Measurements from ENCODE around the gene GPD1L.
A peak's percentile ranks its signal among the peaks of the same experiment; 100 is the strongest.

GPD1L gene

GRCh38 chr3:32148351-32148750 is 41.9 kb downstream of the GPD1L start:
- Histone ChIP-seq H3K79me2 (ENCODE audit: low read length) (no peaks in the 10 kb centered on the region), H4K20me1 (ENCODE audit: insufficient read depth, low read length) (no peaks in the 10 kb centered on the region), H3K36me3 (replicated peaks; ENCODE audit: low read depth, low read length) (no peaks in the 10 kb centered on the region), H3K27me3 (ENCODE audit: low read depth, low read length) (no peaks in the 10 kb centered on the region), H3K4me3 (ENCODE audit: low read length) (no peak overlapping the region), H3K4me2 (ENCODE audit: low read length) (no peak overlapping the region), H2AFZ (ENCODE audit: low read depth, low read length) (no peak overlapping the region), H3K4me1 (ENCODE audit: low read length) (peaks cover 18% of the 10 kb centered on the region), H3K9me3 (ENCODE audit: insufficient read depth, low read length) (no peaks in the 10 kb centered on the region), H3K9ac (ENCODE audit: low read length) (no peak overlapping the region), H3K27ac (ENCODE audit: low read length) (no peak overlapping the region)
- TF ChIP-seq, protein P1, sequence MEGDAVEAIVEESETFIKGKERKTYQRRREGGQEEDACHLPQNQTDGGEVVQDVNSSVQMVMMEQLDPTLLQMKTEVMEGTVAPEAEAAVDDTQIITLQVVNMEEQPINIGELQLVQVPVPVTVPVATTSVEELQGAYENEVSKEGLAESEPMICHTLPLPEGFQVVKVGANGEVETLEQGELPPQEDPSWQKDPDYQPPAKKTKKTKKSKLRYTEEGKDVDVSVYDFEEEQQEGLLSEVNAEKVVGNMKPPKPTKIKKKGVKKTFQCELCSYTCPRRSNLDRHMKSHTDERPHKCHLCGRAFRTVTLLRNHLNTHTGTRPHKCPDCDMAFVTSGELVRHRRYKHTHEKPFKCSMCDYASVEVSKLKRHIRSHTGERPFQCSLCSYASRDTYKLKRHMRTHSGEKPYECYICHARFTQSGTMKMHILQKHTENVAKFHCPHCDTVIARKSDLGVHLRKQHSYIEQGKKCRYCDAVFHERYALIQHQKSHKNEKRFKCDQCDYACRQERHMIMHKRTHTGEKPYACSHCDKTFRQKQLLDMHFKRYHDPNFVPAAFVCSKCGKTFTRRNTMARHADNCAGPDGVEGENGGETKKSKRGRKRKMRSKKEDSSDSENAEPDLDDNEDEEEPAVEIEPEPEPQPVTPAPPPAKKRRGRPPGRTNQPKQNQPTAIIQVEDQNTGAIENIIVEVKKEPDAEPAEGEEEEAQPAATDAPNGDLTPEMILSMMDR (IDR thresholded peaks at IDR 0.05; ENCODE audit: low read depth, low read length): no peak
- TF ChIP-seq EZH2phosphoT487 (IDR thresholded peaks at IDR 0.05; ENCODE audit: low read depth): no peak

DNA sequence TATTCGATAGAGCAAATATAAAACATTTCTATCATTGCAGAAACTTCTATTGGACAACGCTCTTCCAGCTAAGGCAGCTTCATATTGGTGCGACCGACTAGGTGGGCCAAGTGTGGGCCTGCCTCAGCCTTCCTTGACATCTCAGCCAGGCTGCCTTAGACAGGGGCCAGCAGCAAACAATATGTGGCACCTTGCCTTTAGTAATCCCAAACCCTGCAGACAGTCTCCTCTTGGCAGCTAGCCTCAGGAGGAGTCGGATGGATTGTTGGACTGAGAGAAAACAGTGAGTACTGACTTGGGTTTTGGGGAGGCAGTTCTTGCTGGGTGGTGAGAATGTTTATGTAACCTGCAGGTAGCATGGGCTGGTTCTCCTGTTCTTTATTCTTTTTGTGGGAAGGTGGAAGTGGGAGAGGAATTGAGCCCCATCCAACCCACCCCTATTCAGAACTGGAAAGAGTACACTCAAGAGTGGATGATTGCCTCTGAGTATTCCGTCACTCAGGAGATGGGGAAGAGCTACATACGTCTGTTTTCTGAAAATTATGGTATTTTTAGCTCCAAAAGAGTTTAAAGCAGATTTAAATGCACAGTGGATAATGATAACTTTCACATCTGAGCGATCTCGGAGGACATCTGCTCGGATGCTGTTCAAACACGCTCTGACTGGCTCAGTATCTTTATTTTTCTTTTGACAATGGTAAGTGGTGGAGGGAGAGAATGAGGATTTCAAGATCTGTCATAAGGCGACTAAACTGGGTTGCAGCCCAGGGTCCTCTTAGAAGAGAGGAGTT is 47.2 kb downstream of the GPD1L start:
- Histone ChIP-seq H3K4me2 (ENCODE audit: low read length) (no peak overlapping the region), H3K79me2 (ENCODE audit: low read length) (no peaks in the 10 kb centered on the region), H3K9me3 (ENCODE audit: insufficient read depth, low read length) (no peaks in the 10 kb centered on the region), H3K4me3 (ENCODE audit: low read length) (no peak overlapping the region), H2AFZ (ENCODE audit: low read depth, low read length) (no peak overlapping the region), H3K4me1 (ENCODE audit: low read length) (peaks cover 2% of the 10 kb centered on the region; the same call in 1 of the 2 replicates), H3K27me3 (ENCODE audit: low read depth, low read length) (no peaks in the 10 kb centered on the region), H3K27ac (ENCODE audit: low read length) (no peak overlapping the region), H3K9ac (ENCODE audit: low read length) (no peak overlapping the region), H3K36me3 (replicated peaks; ENCODE audit: low read depth, low read length) (no peaks in the 10 kb centered on the region), H4K20me1 (ENCODE audit: insufficient read depth, low read length) (no peaks in the 10 kb centered on the region)
- TF ChIP-seq EZH2phosphoT487 (IDR thresholded peaks at IDR 0.05; ENCODE audit: low read depth): no peak
- TF ChIP-seq, protein P1 (IDR thresholded peaks at IDR 0.05; ENCODE audit: low read depth, low read length): no peak

DNA sequence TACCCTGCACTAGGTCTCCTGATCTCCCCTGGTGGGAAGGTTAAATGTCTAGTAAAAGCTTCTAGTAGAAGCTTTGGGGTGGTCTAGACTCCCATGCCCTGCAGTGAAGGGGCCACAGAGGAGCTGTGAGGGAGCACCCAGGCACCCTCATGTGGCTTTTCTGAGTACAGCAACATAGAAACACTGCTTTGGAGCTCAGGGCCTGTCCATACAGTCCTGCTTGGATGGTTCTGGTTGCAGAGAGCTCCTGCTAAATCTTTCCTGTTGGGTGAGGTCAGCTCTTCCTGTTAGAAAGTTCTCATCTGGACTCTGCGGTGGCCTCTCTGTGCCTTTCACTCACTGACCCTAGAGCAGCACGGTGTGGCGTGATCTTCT is 47.8 kb downstream of the GPD1L start:
- no peak overlapping the region for H3K4me3 ChIP-seq (ENCODE audit: low read length)
- H4K20me1 ChIP-seq (ENCODE audit: insufficient read depth, low read length): no peaks in the 10 kb centered on the region
- no peaks in the 10 kb centered on the region for H3K79me2 ChIP-seq (ENCODE audit: low read length)
- no peak overlapping the region for H3K9ac ChIP-seq (ENCODE audit: low read length)
- H3K27me3 ChIP-seq (ENCODE audit: low read depth, low read length): no peaks in the 10 kb centered on the region
- H3K27ac ChIP-seq (ENCODE audit: low read length): no peak overlapping the region
- H2AFZ ChIP-seq (ENCODE audit: low read depth, low read length): no peak overlapping the region
- no peaks in the 10 kb centered on the region for H3K9me3 ChIP-seq (ENCODE audit: insufficient read depth, low read length)
- TF ChIP-seq EZH2phosphoT487 (IDR thresholded peaks at IDR 0.05; ENCODE audit: low read depth): no peak
- TF ChIP-seq, protein P1 (IDR thresholded peaks at IDR 0.05; ENCODE audit: low read depth, low read length): peak; percentile 42
- H3K4me1 ChIP-seq (ENCODE audit: low read length): no peaks in the 10 kb centered on the region
- H3K4me2 ChIP-seq (ENCODE audit: low read length): no peak overlapping the region
- H3K36me3 ChIP-seq (replicated peaks; ENCODE audit: low read depth, low read length): no peaks in the 10 kb centered on the region

GRCh38 chr3:32155117-32155516 is 48.7 kb downstream of the GPD1L start:
- H3K36me3 ChIP-seq (replicated peaks; ENCODE audit: low read depth, low read length): no peaks in the 10 kb centered on the region

More at GRCh38 chr3:32155117-32155516, 48.7 kb downstream of the GPD1L start:
- Histone ChIP-seq H3K9me3 (ENCODE audit: insufficient read depth, low read length) (no peaks in the 10 kb centered on the region), H3K4me1 (ENCODE audit: low read length) (no peaks in the 10 kb centered on the region), H4K20me1 (ENCODE audit: insufficient read depth, low read length) (no peaks in the 10 kb centered on the region), H2AFZ (ENCODE audit: low read depth, low read length) (no peak overlapping the region), H3K9ac (ENCODE audit: low read length) (no peak overlapping the region), H3K27me3 (ENCODE audit: low read depth, low read length) (no peaks in the 10 kb centered on the region), H3K27ac (ENCODE audit: low read length) (no peak overlapping the region), H3K4me2 (ENCODE audit: low read length) (no peak overlapping the region), H3K4me3 (ENCODE audit: low read length) (no peak overlapping the region), H3K79me2 (ENCODE audit: low read length) (no peaks in the 10 kb centered on the region)
- TF ChIP-seq, protein P1 (IDR thresholded peaks at IDR 0.05; ENCODE audit: low read depth, low read length): no peak
- no peak for TF ChIP-seq EZH2phosphoT487 (IDR thresholded peaks at IDR 0.05; ENCODE audit: low read depth)

All from OCI-LY3 (cell line).